SK-N-SH treated with all-trans-retinoic acid at 6 μM for 48 hours (cell line): ENCODE measurements around the gene SLC7A7.

Experiments used
- ATAC-seq: fragments of 200-7000 bp; cut with Tn5 transposase; 3 replicates; pipeline ENCODE4 v1.9.1; 2020; ENCODE audit warnings: mild to moderate bottlenecking, moderate library complexity
- ARNTL ChIP-seq: fragments of 450-650 bp; formaldehyde crosslinking; IDR thresholded peaks from 2 replicates; pipeline ENCODE4 v1.5.0; 2020; ENCODE audit warnings: low read depth, mild to moderate bottlenecking, moderate library complexity, borderline replicate concordance
- BACH2 ChIP-seq: fragments of 250-450 bp; sonication (Bioruptor Pico); IDR thresholded peaks from 2 replicates; pipeline ENCODE4 v1.9.0; 2021; ENCODE audit warnings: mild to moderate bottlenecking, borderline replicate concordance
- CSDC2 ChIP-seq: fragments of 250-450 bp; sonication (Bioruptor Pico); IDR thresholded peaks from 2 replicates; pipeline ENCODE4 v1.5.0; 2020; ENCODE audit warnings: mild to moderate bottlenecking, moderate library complexity
- ESRRG ChIP-seq: fragments of 250-450 bp; sonication (Bioruptor Pico); IDR thresholded peaks from 2 replicates; pipeline ENCODE4 v1.6.1; 2021; ENCODE audit warnings: mild to moderate bottlenecking
- GLIS3 ChIP-seq: fragments of 250-450 bp; sonication (Bioruptor Pico); IDR thresholded peaks from 2 replicates; pipeline ENCODE4 v1.5.0; 2020; ENCODE audit warnings: mild to moderate bottlenecking, moderate library complexity
- ISL1 ChIP-seq: fragments of 250-450 bp; sonication (Bioruptor Pico); IDR thresholded peaks from 2 replicates; pipeline ENCODE4 v2.1.2; 2022; ENCODE audit warnings: mild to moderate bottlenecking, moderate library complexity
- OSR1 ChIP-seq: fragments of 250-450 bp; sonication (Bioruptor Pico); IDR thresholded peaks from 2 replicates; pipeline ENCODE4 v1.8.0; 2022; ENCODE audit warnings: moderate library complexity, mild to moderate bottlenecking, inconsistent platforms
- PPARA ChIP-seq: fragments of 250-450 bp; sonication (Bioruptor Pico); IDR thresholded peaks from 2 replicates; pipeline ENCODE4 v1.5.0; 2020; ENCODE audit warnings: mild to moderate bottlenecking, borderline replicate concordance
- RARB ChIP-seq: fragments of 250-450 bp; sonication (Bioruptor Pico); IDR thresholded peaks from 2 replicates; pipeline ENCODE4 v1.8.0; 2021; ENCODE audit warnings: mild to moderate bottlenecking, moderate library complexity
- SNAI2 ChIP-seq: fragments of 250-450 bp; sonication (Bioruptor Pico); IDR thresholded peaks from 2 replicates; pipeline ENCODE4 v1.5.0; 2020; ENCODE audit warnings: mild to moderate bottlenecking, moderate library complexity
- TCF4 ChIP-seq: fragments of 250-450 bp; sonication (Bioruptor Pico); IDR thresholded peaks from 2 replicates; pipeline ENCODE4 v1.8.0; 2021; ENCODE audit warnings: mild to moderate bottlenecking, moderate library complexity, borderline replicate concordance
- ZC3H10 ChIP-seq: fragments of 250-450 bp; sonication (Bioruptor Pico); IDR thresholded peaks from 2 replicates; pipeline ENCODE4 v1.5.1; 2021; ENCODE audit warnings: mild to moderate bottlenecking, moderate library complexity
- ZFP3 ChIP-seq: fragments of 250-450 bp; sonication (Bioruptor Pico); IDR thresholded peaks from 2 replicates; pipeline ENCODE4 v1.5.0; 2020; ENCODE audit warnings: mild to moderate bottlenecking, moderate library complexity
- ZFP30 ChIP-seq: fragments of 450-650 bp; formaldehyde crosslinking; IDR thresholded peaks from 2 replicates; pipeline ENCODE4 v1.5.0; 2022; ENCODE audit warnings: mild to moderate bottlenecking, moderate library complexity
- ZNF565 ChIP-seq: fragments of 450-650 bp; formaldehyde crosslinking; conservative IDR thresholded peaks from 2 replicates; pipeline ENCODE4 v1.5.0; 2020; ENCODE audit warnings: low read depth, mild to moderate bottlenecking, moderate library complexity
- ZNF70 ChIP-seq: fragments of 450-650 bp; formaldehyde crosslinking; IDR thresholded peaks from 2 replicates; pipeline ENCODE4 v1.5.0; 2020; ENCODE audit warnings: mild to moderate bottlenecking, moderate library complexity
- ZNF8 ChIP-seq: fragments of 450-650 bp; formaldehyde crosslinking; IDR thresholded peaks from 2 replicates; pipeline ENCODE4 v1.5.0; 2020; ENCODE audit warnings: mild to moderate bottlenecking, moderate library complexity
- TF ChIP-seq, protein P1 (sequence below): fragments of 250-450 bp; sonication (Bioruptor Pico); IDR thresholded peaks from 2 replicates; pipeline ENCODE4 v1.8.0; 2020; ENCODE audit warnings: mild to moderate bottlenecking, moderate library complexity, borderline replicate concordance
- TF ChIP-seq, protein P2 (sequence below): fragments of 250-450 bp; sonication (Bioruptor Pico); IDR thresholded peaks from 2 replicates; pipeline ENCODE4 v1.5.1; 2020; ENCODE audit warnings: low read depth, mild to moderate bottlenecking, moderate library complexity
- TF ChIP-seq, protein P3 (sequence below): fragments of 250-450 bp; sonication (Bioruptor Pico); IDR thresholded peaks from 2 replicates; pipeline ENCODE4 v1.5.1; 2021; ENCODE audit warnings: mild to moderate bottlenecking, moderate library complexity
- TF ChIP-seq, protein P4 (sequence below): fragments of 250-450 bp; sonication (Bioruptor Pico); IDR thresholded peaks from 2 replicates; pipeline ENCODE4 v1.5.0; 2020; ENCODE audit warnings: mild to moderate bottlenecking, moderate library complexity
- TF ChIP-seq, protein P5 (sequence below): fragments of 250-450 bp; sonication (Bioruptor Pico); IDR thresholded peaks from 2 replicates; pipeline ENCODE4 v1.8.0; 2021; ENCODE audit warnings: low read depth, mild to moderate bottlenecking, moderate library complexity, borderline replicate concordance

The SLC7A7 gene

DNA sequence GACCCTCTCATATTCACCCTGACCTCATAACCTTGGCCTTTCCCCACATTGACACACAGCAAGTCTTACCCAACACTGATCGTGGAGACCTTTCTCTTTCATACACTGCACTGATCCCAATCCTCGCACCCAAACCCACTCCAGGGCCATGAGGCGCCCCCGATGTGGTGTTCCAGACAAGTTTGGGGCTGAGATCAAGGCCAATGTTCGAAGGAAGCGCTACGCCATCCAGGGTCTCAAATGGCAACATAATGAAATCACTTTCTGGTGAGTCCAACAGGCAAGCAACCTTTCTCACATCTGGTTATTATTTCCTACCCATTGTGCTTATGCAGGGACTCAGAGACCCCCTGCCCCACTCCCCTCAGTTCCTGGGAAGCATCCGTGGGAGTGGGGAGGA, 26.5 kb upstream of the SLC7A7 start (continued):
- TF ChIP-seq, protein P1, sequence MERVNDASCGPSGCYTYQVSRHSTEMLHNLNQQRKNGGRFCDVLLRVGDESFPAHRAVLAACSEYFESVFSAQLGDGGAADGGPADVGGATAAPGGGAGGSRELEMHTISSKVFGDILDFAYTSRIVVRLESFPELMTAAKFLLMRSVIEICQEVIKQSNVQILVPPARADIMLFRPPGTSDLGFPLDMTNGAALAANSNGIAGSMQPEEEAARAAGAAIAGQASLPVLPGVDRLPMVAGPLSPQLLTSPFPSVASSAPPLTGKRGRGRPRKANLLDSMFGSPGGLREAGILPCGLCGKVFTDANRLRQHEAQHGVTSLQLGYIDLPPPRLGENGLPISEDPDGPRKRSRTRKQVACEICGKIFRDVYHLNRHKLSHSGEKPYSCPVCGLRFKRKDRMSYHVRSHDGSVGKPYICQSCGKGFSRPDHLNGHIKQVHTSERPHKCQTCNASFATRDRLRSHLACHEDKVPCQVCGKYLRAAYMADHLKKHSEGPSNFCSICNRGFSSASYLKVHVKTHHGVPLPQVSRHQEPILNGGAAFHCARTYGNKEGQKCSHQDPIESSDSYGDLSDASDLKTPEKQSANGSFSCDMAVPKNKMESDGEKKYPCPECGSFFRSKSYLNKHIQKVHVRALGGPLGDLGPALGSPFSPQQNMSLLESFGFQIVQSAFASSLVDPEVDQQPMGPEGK (CRISPR knock-in tag): no peak
- TF ChIP-seq RARB (CRISPR knock-in tag) (no peak), ZNF565 (CRISPR knock-in tag) (no peak), ESRRG (CRISPR knock-in tag) (no peak), CSDC2 (no peak)
- TF ChIP-seq, protein P2, sequence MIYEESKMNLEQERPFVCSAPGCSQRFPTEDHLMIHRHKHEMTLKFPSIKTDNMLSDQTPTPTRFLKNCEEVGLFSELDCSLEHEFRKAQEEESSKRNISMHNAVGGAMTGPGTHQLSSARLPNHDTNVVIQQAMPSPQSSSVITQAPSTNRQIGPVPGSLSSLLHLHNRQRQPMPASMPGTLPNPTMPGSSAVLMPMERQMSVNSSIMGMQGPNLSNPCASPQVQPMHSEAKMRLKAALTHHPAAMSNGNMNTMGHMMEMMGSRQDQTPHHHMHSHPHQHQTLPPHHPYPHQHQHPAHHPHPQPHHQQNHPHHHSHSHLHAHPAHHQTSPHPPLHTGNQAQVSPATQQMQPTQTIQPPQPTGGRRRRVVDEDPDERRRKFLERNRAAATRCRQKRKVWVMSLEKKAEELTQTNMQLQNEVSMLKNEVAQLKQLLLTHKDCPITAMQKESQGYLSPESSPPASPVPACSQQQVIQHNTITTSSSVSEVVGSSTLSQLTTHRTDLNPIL (CRISPR knock-in tag): no peak

DNA sequence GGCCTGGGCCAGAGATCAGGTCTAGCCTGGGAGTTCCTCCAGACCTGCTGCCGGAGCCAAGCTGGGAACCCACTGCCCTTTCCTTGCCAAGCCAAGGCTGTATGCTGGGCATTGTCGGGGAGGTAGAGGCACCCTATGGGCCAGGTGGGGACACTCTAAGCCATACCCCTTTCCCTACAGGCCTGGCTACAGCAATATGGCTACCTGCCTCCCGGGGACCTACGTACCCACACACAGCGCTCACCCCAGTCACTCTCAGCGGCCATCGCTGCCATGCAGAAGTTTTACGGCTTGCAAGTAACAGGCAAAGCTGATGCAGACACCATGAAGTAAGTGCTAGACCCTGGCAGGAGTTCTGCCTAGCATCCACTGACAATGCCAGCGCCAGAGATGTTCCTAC, 26.1 kb upstream of the SLC7A7 start:
- TF ChIP-seq, protein P3, sequence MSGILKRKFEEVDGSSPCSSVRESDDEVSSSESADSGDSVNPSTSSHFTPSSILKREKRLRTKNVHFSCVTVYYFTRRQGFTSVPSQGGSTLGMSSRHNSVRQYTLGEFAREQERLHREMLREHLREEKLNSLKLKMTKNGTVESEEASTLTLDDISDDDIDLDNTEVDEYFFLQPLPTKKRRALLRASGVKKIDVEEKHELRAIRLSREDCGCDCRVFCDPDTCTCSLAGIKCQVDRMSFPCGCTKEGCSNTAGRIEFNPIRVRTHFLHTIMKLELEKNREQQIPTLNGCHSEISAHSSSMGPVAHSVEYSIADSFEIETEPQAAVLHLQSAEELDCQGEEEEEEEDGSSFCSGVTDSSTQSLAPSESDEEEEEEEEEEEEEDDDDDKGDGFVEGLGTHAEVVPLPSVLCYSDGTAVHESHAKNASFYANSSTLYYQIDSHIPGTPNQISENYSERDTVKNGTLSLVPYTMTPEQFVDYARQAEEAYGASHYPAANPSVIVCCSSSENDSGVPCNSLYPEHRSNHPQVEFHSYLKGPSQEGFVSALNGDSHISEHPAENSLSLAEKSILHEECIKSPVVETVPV (CRISPR knock-in tag): no peak
- TF ChIP-seq ISL1 (CRISPR knock-in tag) (no peak), TCF4 (CRISPR knock-in tag) (no peak)
- TF ChIP-seq, protein P1 (CRISPR knock-in tag): no peak
- ATAC-seq: no peak

DNA sequence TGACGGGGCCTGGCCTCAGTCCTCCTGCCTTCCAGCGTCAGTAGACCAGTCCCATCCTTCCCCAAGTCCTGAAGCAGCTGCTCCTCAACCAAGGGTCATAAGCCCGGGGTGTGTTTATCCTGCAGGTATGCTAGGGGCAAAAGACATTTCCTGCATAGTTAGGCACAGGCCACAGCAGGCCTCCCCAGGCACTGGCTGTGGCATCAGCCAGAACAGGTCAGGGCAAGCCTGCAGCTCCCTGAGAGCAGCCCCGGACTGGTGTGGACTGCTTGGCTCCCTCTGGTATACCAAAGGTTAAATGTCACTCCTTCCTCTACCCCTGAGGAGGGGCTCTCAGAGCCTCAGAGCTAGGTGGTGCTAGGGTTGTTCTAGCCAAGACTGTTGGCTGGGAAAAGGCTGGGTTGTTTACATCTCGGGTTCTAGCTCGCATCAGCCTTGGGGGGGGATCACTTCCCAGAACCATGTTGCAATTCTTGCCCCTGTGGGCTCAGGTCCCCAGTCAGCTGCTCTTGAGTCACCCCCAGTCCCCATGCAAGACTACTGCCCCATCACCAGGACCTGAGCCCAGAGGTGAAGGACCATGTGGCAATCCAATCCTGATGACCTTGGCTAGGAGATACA, 24.0 kb upstream of the SLC7A7 start:
- no peak for TF ChIP-seq ZC3H10 (CRISPR knock-in tag)
- no peak for TF ChIP-seq ZNF8 (CRISPR knock-in tag)
- TF ChIP-seq PPARA (CRISPR knock-in tag): no peak
- no peak for TF ChIP-seq ZFP3 (CRISPR knock-in tag)
- no peak for TF ChIP-seq ARNTL
- TF ChIP-seq TCF4 (CRISPR knock-in tag): no peak
- TF ChIP-seq, protein P4, sequence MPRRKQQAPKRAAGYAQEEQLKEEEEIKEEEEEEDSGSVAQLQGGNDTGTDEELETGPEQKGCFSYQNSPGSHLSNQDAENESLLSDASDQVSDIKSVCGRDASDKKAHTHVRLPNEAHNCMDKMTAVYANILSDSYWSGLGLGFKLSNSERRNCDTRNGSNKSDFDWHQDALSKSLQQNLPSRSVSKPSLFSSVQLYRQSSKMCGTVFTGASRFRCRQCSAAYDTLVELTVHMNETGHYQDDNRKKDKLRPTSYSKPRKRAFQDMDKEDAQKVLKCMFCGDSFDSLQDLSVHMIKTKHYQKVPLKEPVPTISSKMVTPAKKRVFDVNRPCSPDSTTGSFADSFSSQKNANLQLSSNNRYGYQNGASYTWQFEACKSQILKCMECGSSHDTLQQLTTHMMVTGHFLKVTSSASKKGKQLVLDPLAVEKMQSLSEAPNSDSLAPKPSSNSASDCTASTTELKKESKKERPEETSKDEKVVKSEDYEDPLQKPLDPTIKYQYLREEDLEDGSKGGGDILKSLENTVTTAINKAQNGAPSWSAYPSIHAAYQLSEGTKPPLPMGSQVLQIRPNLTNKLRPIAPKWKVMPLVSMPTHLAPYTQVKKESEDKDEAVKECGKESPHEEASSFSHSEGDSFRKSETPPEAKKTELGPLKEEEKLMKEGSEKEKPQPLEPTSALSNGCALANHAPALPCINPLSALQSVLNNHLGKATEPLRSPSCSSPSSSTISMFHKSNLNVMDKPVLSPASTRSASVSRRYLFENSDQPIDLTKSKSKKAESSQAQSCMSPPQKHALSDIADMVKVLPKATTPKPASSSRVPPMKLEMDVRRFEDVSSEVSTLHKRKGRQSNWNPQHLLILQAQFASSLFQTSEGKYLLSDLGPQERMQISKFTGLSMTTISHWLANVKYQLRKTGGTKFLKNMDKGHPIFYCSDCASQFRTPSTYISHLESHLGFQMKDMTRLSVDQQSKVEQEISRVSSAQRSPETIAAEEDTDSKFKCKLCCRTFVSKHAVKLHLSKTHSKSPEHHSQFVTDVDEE (CRISPR knock-in tag): no peak
- TF ChIP-seq OSR1: no peak
- TF ChIP-seq GLIS3 (CRISPR knock-in tag): no peak
- TF ChIP-seq, protein P1 (CRISPR knock-in tag): no peak
- no peak for TF ChIP-seq ZNF70
- TF ChIP-seq, protein P5, sequence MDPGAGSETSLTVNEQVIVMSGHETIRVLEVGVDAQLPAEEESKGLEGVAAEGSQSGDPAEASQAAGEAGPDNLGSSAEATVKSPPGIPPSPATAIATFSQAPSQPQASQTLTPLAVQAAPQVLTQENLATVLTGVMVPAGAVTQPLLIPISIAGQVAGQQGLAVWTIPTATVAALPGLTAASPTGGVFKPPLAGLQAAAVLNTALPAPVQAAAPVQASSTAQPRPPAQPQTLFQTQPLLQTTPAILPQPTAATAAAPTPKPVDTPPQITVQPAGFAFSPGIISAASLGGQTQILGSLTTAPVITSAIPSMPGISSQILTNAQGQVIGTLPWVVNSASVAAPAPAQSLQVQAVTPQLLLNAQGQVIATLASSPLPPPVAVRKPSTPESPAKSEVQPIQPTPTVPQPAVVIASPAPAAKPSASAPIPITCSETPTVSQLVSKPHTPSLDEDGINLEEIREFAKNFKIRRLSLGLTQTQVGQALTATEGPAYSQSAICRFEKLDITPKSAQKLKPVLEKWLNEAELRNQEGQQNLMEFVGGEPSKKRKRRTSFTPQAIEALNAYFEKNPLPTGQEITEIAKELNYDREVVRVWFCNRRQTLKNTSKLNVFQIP (CRISPR knock-in tag): no peak
- TF ChIP-seq ZFP30 (CRISPR knock-in tag): no peak
- TF ChIP-seq BACH2: no peak
- TF ChIP-seq ESRRG (CRISPR knock-in tag): no peak
- no peak for TF ChIP-seq SNAI2 (CRISPR knock-in tag)
- TF ChIP-seq, all 23 proteins: peak for 0
- no peak for ATAC-seq
